HG02970 (cell line): Measurements from ENCODE around the gene TUBB4B.

Experiments used
- ATAC-seq: cut with Tn5 transposase; IDR thresholded peaks from one replicate; pipeline ENCODE4 v1.9.1; 2021; ENCODE audit warnings: mild to moderate bottlenecking, moderate library complexity, moderate number of reproducible peaks; ENCODE audit not compliant: unreplicated experiment, low FRiP score

TUBB4B gene

GRCh38 chr9:137224830-137225694 lies 16.0 kb upstream of the TUBB4B start, which contains the start of gene CYSRT1:
CYSRT1 (plus strand) TSS chr9:137225174; CDS start chr9:137225622, 448 bp downstream.
- no peak for ATAC-seq

- no peak for ATAC-seq
These were observed 15.3 kb upstream of the TUBB4B start for GRCh38 chr9:137225699-137226331.

DNA sequence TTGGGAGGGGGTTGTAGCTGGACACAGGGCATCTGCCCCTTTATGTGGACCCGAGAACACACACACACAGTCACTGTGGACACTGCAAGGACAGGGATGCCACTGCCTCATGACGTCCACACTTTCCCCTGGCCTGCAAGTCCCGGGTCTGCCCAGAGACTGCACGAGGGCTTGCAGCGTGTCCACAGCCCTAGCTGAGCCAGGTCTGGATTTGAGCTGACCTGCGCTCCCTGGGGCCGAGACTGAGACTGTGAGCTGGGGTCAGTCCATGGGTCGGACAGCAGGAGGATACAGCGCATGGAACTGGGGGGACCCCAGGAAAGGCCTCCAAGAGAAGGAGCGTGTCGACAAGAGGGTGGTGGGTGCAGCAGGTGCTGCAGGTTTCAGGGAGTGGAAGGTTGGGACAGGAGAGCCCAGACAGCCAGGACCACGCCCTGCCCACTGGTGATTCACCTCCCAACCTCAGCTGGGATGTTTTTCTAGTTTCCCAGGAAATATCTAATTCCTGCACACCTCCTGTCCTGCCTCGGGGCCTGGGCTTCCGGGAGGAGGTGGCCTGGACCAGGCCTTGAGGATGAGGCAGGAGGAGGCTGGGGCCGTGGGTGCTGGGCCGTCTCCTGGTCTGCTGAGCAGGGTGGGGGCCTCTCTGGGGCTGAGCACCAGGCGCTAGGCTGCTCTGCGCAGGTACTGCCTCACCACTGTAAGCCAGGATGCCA lies 14.6 kb upstream of the TUBB4B start:
- ATAC-seq, result no peak

DNA sequence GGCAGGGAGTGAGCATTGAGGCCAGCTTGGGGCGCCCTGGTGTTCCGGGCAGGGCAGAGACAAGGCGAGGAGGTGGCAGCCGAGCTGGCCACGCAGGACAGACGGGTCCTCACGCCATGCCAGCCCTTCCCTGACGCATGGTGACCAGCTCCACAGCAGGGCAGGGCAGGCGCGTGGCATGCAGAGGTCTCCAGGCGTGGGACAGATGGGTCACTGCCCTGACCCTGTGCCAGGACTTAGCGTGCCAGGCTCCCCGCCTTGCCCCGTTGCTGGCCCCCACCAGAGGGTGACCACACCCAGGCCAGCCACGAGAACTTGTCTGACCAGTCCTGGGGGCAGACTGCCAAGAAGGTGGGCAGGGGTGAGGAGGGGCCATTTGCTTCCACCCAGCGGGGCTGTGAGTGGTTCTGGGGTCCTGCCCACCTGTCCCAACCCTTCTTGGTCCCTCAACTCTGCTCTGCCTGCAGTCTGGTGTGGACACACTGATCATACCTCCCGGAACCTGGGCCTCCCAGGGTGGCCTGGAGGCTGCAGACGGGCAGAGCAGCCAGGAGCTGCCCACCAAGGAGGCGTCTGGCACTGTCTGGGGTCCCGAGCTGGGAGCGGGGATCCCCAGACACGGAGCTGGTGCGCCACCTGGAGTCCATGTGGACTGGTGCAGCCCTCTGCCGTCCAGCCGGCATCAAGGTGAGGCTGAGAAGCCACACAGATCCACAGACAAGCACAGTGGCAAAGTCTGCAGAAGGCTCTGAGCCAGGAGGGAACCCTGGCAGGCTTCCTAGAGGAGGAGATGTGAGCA lies 13.8 kb upstream of the TUBB4B start, which contains the start of gene RNF224:
RNF224 (plus strand) TSS at position 449 of the 799 bp plus-strand sequence. CDS start 834 bp downstream, outside the sequence.
- no peak for ATAC-seq

GRCh38 chr9:137227853-137228505 lies 13.1 kb upstream of the TUBB4B start:
- no peak for ATAC-seq

- ATAC-seq, result no peak
These were observed 12.6 kb upstream of the TUBB4B start for GRCh38 chr9:137228506-137228967.

DNA sequence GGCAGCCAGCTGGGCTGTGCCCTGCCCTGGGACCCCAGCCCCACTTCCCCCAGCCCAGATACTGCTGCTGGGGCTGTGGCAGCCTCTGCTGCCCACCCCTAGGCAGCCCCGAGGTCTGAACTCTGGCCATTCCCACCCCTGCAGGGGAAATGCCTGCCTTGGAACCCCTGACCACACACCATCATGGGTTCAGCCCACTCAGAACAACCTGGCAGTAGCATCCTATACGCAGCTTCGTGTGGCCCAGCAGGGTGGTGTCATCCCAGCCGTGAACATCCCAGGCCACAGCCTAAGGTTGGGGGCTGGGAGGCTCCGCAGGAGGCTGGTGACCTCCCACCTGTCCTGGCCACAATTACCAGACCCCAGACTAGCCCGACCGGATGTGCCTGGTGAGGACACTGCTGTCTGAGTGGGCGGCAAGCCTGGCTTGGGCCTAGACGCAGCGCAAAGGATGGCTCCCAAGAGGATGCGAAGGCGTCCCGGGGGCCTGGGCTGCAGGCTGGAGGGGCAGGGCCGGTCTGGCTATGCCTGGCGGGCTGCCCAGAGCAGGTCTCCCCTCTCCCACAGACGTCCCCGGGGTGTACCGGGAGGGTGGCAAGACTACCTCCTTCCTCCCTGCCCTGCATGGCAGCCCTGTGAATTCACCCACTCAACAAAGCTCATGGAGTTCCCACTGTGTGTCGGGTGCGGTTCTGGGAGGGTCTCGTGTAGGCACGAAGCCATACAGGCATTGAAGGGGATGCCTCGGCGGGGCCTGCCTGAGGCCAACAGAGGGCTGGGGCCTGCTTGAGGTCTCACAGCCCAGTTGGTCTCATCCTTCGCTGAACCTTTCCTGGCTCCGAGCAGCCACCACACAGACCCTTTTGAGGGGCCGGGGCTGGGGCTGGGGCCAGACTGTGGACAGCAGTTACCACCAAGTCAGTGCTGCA lies 11.9 kb upstream of the TUBB4B start:
- no peak for ATAC-seq

- no peak for ATAC-seq
These were observed 11.0 kb upstream of the TUBB4B start for GRCh38 chr9:137229903-137230704.

DNA sequence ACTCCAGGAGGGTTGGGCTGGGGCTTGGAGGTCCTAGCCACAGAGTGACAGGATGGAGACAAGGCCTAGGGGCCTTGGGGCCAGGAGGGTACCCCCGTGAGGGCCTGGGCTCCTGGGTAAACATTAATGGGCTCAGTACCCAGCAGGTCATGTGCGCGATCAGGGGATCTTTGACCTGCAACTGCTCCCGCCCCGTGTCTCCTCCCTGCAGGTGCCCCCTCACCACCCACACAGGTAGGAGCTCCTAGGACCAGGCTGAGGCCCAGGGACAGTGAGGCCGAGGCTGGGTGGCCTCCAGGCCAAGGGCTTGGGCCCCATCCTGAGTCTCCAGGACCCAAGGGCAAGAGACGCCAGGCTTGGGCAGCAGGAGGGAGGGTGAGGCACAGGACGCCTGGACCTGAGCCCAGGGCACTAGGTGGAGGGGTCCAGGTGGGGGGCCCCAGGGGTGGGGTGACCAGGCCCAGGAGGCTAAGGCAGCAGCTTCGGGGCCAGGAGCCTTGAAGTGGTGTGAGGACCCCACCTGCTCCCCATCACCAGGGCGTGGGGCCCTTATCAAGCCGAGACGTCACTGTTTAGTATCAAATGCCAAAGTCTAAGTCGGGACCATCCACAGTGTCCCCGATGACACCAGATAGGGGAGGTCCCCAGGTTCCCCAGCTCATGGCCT lies 10.2 kb upstream of the TUBB4B start, which contains the start of gene SLC34A3:
SLC34A3 (plus strand) TSS at position 197 of the 667 bp plus-strand sequence. CDS start 802 bp downstream, outside the sequence.
- ATAC-seq, result no peak

DNA sequence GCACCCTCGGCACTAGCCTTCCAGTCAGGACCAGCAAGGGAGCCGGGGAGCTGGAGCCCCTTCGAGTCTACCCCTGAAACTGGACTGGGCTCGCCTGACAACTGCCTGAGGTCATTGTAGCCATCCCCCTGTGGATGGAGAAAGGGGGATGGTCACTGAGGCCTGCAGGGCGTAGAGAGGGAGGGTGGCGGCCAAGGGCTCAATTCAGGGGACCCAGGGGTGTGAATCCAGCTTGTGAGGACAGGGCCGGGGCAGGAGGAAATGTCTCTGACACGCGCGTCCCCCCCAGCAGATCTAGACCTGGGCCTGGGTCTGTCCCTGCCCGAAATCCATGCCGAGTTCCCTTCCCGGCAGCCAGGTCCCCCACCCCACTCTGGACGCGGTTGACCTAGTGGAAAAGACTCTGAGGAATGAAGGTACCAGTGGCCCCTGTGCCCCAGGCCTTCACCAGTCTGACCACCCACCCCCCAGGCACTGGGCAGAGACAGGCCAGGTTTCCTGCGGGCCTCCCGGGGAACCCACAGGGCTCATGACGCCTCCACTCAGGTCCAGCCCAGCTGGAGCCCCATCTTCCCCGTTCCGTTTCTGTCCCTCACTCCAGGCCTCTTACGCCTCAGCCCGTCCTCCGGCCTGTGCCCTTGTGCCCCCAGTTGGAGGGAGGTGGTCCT lies 9.6 kb upstream of the TUBB4B start:
- ATAC-seq, result no peak

- no peak for ATAC-seq
These were observed 9.0 kb upstream of the TUBB4B start for GRCh38 chr9:137232101-137232500.

GRCh38 chr9:137232510-137232909 lies 8.6 kb upstream of the TUBB4B start:
- no peak for ATAC-seq

DNA sequence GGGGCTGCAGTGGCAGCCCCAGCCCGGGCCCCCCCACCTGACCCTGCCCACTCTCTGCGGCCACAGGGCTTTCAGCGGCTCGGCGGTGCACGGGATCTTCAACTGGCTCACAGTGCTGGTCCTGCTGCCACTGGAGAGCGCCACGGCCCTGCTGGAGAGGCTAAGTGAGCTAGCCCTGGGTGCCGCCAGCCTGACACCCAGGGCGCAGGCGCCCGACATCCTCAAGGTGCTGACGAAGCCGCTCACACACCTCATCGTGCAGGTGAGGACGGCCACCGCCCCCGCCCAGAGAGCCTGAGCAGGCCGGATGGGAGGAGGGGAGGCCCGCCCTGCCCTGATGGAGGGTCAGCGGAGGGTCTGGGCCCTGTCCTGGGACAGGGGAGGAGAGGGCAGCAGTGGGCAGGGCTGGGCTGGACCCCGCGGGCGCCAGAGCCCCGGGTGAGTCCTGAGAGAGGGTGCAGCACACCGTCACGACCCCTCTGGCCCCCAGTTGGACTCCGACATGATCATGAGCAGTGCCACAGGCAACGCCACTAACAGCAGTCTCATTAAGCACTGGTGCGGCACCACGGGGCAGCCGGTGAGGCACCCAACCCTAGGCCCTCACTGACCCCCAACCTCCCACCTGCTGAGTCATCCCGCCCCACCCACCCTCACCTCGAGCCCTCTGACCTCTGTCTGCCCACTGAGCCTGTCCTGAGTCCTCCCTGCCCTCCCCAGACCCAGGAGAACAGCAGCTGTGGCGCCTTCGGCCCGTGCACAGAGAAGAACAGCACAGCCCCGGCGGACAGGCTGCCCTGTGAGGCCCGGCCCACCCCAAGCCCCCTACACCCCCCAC lies 7.7 kb upstream of the TUBB4B start:
- ATAC-seq, result no peak

DNA sequence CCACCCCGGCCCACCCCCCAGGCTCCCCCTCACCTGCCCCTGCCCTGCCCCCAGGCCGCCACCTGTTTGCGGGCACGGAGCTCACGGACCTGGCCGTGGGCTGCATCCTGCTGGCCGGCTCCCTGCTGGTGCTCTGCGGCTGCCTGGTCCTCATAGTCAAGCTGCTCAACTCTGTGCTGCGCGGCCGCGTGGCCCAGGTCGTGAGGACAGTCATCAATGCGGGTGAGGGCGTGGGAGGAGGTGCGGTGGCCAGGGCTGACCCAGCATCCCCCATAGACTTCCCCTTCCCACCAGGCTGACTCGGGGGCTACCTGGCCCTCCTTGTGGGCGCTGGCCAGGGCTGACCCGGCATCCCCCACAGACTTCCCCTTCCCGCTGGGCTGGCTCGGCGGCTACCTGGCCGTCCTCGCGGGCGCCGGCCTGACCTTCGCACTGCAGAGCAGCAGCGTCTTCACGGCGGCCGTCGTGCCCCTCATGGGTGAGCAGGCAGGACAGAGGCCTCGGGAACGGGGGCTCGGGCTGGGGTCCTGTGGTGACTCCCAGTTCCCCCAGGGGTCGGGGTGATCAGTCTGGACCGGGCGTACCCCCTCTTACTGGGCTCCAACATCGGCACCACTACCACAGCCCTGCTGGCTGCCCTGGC lies 6.9 kb upstream of the TUBB4B start:
- ATAC-seq, result no peak

GRCh38 chr9:137234758-137235423 lies 6.2 kb upstream of the TUBB4B start:
- no peak for ATAC-seq
